Uterus (tissue), 2 donors: ENCODE results near the gene FAM89B.

Experiments used
- CTCF ChIP-seq, 4 experiments: fragments of 200-600 bp in 2 of 4; fragments of 450-650 bp in 2 of 4; sonication (generic) in 2 of 4; IDR thresholded peaks; one replicate each; pipeline ENCODE4 v1.5.1; 2016 to 2019; ENCODE audit warnings: antibody characterized with exemption in 4 of 4, mild to moderate bottlenecking in 2 of 4, moderate library complexity in 1 of 4
- POLR2A ChIP-seq, 2 donors: fragments of 450-650 bp; IDR thresholded peaks; one replicate each; pipeline ENCODE4 v1.6.1; 2016; ENCODE audit warnings: antibody characterized with exemption in 2 of 2, mild to moderate bottlenecking in 1 of 2, moderate library complexity in 1 of 2

GRCh38 chr11:65555693-65556231 is 16.6 kb upstream of the FAM89B start:
- no peak for TF ChIP-seq CTCF (IDR thresholded peaks at IDR 0.05)
- no peak for TF ChIP-seq POLR2A (IDR thresholded peaks at IDR 0.05)
